Pulmonary artery endothelial cell (primary cell): ENCODE results near the gene CAMSAP3. TPM values are rescaled to one million over a fixed set of nuclear protein-coding genes. Genes with fewer than 3 reads are reported as not detected.
"Not testable (repeated sequence)": the region's sequence is repeated elsewhere in the genome, so short reads cannot be mapped to it uniquely, and the experiment has no call there.

ENCODE experiments used
- DNase-seq: peaks from one replicate; pipeline ENCODE4 v3.0.0-alpha.2; 2011; ENCODE audit warnings: low read depth, low spot score
- total RNA-seq: library from RNA; depleted of rRNA; stranded (reverse); fragments of >200 nt; gene quantifications from 2 replicates; pipeline ENCODE4 v1.2.3, GENCODE V29; 2014

CAMSAP3 gene
- total RNA-seq, 1 donor from 2014 or later, result 0.13 TPM

DNA sequence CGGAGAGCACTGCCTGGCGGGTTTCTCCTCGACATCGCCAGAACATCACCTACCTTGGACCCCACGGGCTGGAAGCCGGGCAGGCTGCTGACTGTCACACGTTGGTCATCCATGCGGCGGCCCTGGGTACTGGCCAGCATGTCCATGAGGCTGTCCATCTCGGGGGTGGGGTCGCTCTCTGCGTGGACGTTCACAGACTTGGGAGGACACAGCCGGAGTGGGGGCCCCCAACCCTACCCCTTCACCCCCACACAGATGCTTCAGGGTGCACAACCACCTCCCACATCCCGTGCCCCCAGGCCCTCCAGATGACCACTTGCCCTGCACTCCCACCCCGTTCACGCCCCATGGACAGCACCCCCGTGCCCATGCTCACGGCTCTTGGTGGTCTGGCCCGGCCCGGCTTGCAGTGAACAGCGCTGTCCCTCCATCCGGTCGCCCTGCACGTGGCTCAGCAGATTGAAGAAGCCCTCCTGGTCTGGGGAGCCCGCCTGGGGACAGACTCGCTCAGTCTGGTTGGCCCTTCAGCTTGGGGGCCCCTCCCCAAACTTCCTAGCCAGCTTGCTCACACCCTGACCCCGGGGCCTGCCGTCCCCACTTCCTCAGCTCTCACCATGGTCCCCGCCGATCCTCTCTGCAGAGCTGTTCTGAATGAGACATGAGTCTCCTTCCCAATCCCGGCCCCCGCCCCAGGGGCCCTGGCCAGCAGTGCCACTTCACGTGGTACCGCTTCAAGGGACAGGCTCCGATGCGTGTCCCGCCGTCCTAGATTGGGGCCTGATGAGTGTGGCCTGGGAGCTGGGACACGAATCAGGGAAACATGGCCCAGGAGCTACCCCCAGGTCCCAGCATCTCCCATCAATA, 36.9 kb downstream of the CAMSAP3 start:
- DNase-seq, result no peak

DNA sequence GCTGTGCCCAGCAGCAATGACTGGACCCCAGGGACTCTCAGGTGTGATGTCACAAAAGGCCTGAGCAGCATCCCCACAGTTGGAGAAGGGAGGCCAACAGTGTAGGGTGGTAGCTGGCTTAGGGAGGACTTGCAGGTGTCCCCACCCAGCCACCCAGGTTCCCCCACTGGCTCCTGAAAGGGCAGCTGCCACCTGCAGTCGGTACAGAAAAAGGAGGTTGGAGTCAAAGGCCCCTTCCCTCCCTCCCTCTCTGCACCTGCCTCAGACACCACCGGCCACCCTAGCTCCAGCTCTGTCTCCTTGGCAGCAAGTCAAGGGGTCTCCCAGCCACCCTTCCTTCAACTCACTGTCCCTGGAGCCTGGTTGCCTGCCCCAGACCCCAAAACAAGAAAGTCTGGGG, 38.0 kb downstream of the CAMSAP3 start, which contains the start of gene PCP2:
PCP2 (minus strand) TSS at position 22 of the 400 bp plus-strand sequence. CDS start 262 bp downstream, outside the sequence.
- no peak for DNase-seq

DNA sequence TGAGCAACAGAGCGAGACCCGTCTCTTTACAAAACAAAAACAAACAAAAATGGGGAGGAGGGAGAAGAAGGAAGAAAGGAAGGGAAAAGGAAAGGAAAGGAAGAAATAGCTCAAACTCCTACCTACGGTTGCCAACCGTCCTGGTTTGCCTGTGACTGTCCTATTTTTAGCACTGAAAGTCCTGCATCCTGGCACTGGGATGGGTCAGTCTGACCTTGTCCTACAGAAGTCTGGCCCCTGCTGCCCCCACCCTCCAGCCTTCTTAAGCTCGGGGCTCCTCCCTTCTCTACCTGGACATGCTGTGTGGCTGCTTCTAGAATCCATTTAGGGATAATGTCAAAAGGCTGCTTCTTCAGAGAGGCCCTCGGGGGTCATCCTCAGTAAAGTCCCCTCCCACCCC, 40.0 kb downstream of the CAMSAP3 start:
- DNase-seq, result no peak

DNA sequence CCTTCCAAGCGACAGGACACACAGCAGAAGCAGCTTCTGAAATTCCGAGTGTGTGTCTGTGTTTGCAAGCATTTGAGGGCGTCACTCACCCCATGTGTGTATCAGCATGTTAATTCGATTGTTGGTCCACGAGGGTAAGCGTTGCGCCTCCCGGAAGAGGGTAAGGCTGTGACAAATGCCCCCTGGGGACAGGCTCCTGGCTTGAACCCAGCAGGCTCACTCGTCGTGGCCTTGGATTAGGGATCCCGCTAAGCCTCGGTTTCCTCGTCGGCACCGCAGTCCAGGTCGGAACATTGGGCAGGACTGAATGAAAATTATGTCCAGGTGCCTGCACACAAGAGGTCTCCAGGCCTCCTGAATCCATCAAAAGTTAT, 40.6 kb downstream of the CAMSAP3 start:
- DNase-seq, result no peak

DNA sequence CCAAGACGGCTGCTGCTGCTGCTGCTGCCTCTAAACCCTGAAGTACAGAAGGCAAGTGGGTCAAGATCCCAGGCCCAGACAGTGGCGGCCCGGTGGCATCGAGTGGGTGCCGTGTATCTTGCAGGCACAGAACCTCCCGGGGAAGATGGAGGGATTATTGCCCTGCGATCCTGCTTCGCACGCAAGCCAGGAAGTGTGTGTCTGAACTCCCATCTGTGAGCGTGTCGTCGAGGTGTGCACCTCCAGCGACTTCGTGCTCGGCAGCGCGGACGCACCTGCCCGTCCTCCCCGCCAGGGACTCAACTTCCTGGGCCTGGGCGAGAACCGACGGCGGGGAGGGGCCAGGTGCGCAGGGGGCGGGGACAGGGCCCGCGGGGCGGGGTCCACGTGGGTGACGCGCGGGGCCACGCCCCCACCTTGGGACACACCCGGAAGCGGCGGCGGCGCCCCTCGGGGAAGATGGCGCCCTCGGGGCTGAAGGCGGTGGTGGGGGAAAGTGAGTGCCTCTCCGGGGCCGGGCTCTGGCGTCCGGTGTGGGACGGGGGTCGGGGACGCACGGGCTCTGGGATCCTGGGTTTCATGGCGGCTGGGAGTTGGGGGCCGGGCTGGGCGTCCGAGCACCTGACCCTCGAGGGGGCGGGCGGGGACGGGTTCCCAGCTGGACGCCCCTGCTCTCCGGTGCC, 41.2 kb downstream of the CAMSAP3 start, which contains the start of gene STXBP2:
STXBP2 (plus strand) TSS at position 420 of the 683 bp plus-strand sequence; CDS start at position 460, 40 bp downstream.
- no peak for DNase-seq

DNA sequence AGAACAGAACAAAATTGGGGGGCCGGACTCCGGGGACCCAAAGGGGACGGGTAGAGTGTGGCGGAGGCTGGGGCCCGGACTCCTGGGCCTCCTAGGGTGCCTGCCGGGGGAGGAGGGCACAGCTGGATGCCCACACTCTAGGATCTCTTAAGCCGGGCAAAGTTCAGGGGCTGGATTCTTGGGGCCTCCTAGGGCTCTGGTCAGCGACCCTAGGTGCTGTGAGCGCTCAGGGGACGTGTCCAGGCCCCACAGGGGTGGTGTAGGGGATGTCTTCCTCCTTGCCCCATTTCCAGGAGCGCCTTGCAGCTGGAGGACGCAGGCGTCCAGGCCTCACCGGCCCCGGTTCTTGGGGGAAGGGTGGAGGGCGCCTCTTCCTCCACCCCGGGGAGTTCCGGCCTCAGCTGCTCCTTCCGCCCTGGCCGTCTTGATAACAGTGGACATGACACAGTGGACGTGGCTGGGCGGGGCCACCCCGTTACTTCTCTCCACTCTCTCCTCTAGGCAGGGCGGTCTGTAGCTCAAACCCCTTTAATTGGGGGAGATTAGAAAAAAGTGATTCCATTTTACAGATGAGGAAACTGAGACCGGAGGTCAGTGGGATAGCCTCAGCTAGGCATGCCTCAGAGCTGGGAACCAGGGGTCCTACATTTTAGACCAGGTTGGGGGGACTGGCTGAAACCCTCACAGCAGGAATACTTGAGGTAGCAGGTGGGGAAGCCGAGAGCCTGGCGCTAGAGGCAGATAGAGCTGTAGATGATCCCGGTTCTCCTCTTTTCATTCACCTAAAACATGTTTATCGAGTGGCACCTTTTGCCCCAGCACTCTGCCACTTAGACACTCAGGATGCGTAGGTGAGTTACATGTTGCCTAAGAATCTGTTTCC, 42.0 kb downstream of the CAMSAP3 start:
- DNase-seq, result no peak

DNA sequence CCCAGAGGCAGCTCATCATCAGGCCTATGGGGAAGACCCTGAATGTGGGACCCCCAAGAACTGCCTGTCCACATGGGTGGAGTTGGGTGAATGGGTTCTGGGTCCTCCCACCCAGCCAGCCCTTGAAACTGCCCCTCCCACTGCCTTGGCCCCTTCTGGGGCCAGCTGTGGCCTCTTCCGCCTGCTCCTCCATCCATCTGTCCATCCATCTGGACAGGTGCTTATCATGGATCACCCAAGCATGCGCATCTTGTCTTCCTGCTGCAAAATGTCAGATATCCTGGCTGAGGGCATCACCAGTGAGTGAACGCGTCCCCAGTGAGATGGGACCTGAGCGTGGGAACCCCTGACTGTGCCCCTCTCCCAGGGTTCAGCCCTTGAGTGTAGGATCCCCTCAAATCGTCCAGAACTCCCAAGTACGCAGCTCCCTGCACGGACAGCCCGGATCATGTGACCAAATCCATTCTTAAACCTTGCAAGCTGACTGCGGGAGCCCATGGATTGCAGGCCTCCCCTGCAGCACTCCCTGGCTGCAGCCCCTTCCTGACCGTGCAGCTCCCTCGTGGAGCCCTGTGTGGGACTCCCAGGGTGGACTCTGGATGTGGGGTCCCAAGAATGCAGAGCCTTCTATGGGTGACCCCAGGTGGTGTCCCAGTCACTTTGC, 43.3 kb downstream of the CAMSAP3 start:
- no peak for DNase-seq

DNA sequence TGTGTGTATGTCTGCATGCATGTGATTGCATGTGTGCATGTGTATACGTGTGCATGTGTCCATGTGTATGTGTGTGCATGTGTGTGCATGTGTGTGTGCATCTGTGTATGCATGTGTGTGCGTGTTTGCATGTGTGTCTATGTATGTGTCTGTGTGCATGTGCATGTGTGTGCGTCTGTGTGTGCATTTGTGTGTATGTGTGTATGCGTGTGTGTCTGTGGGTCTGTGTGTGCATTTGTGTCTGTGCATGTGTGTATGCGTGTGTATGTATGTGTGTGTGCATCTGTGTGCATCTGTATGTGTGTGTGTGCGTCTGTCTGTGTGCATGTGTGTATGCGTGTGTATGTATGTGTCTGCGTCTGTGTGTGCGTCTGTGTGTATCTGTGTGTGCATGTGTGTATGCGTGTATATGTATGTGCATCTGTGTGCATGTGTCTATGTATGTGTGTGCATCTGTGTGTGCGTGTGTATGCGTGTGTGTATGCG, 44.2 kb downstream of the CAMSAP3 start:
- DNase-seq, result no peak

DNA sequence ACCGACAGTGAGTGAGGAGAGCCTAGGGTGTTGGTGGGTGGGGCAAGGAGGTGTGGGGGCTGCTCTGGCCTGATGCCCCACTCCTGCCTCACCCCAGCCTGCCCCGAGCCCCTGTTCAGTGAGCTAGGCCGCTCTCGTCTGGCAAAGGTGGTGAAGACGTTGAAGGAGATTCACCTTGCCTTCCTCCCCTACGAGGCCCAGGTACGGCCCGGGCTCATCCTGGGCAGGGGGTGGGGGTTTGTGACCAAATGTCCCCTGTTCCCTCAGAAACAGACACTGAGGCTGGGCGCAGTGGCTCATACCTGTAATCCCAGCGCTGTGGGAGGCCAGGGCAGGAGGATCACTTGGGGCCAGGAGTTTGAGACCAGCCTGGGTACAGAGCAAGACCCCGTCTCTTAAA, 45.1 kb downstream of the CAMSAP3 start:
- DNase-seq, result no peak

DNA sequence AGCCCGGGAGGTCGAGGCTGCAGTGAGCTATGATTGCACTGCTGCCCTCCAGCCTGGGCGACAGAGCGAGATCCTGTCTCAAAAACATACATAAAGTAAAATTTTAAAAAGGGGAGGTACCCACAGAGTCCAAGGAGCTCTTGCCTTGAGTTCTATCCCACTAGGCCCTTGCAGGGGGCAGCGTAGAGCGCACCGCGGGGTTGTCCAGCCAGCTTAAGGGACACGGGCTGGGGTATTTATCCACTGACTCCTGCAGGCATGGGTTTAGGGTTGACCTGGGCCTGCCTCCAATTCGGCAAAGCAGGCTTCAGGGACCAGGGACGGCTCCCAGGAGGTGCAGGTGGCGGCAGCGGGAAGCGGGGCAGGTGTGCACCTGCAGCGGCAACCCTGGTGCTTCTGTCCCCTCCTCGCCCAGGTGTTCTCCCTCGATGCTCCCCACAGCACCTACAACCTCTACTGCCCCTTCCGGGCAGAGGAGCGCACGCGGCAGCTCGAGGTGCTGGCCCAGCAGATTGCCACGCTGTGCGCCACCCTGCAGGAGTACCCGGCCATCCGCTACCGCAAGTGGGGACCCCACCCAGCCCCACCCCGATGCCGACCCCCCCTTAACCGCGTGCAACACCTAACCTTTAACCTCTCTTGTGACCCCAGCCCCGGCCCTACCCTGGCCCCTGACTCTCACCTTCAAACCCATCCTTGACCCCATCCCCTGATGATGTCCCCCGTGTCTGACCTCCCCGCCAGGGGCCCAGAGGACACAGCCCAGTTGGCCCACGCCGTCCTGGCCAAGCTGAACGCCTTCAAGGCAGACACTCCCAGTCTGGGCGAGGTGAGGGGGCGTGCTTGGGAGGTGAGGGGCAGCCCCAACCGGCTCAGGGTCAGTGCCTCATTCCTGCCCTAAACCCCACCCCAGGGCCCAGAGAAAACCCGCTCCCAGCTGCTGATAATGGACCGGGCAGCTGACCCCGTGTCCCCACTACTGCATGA, 45.9 kb downstream of the CAMSAP3 start:
- no peak for DNase-seq

DNA sequence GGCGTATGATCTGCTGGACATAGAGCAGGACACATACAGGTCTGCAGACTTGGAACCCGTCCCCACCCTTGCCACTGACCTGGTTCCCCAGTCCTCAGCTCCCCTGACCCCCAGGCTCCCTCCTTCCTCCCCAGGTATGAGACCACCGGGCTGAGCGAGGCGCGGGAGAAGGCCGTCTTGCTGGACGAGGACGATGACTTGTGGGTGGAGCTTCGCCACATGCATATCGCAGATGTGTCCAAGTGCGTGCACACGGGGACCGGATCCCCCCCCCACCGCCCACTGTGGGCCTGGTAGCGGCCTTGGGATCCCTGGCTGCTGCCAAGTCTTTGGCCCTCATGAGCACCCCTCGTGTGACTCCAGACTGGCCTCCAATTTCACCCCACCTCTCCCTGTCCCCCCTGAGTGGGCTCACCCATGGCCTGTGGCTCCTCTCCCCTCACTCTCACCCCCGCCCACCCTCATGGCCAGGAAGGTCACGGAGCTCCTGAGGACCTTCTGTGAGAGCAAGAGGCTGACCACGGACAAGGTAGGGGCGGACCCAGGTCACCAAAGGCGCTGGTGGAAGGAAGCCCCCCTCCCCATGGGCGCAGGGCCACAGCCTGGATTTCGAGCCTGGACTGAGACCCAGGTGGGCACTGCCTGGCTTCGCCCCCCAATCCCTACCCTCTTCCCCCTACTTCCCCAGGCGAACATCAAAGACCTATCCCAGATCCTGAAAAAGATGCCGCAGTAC, 46.8 kb downstream of the CAMSAP3 start:
- no peak for DNase-seq

DNA sequence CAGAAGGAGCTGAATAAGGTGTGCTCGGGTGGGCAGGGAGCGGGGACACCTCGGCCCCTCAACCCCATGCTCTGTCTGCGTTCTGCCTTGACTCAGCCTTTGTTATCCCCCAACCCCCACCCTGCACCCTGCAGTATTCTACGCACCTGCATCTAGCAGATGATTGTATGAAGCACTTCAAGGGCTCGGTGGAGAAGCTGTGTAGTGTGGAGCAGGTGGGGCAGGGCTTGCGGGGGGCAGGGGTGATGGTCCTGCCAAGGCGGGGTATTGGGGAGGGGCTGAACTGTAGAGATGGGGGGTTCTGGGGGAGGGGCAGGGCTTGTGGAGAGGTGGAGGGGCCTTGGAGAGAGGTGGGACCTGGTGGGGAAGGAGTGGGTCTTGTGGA, 47.4 kb downstream of the CAMSAP3 start:
- DNase-seq, result no peak

DNA sequence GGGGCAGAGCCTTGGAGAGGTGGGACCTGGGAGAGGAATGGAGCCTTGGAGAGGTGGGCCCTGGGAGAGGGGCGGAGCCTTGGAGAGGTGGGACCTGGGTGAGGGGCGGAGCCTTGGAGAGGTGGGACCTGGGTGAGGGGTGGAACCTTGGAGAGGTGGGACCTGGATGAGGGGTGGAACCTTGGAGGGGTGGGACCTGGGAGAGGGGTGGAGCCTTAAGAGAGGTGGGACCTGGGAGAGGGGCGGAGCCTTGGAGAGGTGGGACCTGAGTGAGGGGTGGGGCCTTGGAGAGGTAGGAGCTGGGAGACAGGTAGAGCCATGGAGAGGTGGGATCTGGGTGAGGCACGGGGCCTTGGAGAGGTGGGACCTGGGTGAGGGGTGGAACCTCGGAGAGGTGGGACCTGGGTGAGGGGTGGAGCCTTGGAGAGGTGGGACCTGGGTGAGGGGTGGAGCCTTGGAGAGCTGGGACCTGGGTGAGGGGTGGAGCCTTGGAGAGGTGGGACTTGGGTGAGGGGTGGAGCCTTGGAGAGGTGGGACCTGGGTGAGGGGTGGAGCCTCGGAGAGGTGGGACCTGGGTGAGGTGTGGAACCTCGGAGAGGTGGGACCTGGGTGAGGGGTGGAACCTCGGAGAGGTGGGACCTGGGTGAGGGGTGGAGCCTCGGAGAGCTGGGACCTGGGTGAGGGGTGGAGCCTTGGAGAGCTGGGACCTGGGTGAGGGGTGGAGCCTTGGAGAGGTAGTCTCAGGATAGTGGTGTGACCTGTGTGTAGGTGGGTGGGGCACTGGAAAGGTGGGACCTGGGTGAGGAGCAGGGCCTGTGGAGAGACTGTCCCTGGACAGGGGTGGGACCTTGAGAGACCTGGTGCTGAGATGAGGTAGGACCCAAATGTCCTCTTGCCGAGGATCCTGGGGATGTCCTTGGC, 48.2 kb downstream of the CAMSAP3 start:
- DNase-seq, result not testable (repeated sequence)

DNA sequence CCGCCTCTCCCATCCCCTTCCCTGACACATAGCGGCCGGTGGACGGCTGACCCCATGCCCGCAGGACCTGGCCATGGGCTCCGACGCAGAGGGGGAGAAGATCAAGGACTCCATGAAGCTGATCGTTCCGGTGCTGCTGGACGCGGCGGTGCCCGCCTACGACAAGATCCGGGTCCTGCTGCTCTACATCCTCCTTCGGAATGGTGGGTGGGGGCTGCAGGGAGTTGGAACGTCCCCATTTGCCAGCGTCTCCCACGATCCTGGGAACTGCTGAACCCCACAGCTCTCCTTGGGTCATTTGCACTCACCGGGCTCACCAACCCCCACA, 48.9 kb downstream of the CAMSAP3 start:
- DNase-seq, result no peak

DNA sequence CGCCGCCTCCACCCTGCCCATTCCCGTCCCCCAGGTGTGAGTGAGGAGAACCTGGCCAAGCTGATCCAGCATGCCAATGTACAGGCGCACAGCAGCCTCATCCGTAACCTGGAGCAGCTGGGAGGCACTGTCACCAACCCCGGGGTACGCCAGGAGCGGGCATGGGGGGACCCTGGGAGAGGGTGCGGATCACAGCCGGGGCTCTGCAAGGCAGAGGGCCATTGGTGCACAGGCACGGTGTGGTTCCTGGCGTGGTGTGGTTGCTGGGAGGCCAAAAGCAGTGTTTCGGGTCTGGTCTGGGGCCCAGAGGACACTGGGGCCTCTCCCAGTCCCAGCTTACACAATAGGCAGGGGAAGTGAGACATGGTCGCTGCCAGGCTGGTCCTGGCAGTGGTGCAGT, 49.5 kb downstream of the CAMSAP3 start:
- no peak for DNase-seq

DNA sequence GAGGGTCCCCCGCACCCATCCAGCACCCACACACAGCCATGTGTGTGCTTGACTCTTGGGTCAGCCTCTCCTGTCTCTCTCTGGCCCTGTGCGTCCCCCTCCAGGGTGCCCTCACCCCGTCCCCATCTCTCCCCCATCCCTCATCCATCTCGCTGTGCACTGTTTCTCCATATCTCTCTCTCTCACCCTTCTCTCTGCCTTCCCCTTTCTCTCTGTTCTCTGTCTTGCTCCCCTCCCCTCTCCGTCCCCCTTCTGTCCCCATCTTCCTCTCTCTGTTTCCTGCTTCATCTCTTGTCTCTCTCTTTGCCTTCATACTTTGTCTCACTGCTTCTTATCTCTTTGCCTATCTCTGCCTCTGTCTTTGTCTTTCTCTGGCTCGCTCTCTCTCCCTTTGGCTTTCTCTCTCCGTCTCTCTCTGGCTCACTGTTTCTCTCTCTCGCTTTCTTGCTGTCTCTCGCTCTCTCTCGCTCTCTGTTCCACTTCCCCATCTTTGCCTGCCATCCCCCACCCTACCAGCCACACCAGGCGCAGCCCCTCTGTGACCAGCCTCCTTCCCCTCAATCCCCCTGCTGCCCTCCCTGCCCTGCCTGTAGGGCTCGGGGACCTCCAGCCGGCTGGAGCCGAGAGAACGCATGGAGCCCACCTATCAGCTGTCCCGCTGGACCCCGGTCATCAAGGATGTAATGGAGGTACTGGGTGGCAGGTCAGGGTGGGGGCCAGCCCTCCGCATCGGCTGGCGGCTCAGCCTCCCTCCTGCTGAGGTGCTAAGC, 50.2 kb downstream of the CAMSAP3 start:
- DNase-seq, result no peak

DNA sequence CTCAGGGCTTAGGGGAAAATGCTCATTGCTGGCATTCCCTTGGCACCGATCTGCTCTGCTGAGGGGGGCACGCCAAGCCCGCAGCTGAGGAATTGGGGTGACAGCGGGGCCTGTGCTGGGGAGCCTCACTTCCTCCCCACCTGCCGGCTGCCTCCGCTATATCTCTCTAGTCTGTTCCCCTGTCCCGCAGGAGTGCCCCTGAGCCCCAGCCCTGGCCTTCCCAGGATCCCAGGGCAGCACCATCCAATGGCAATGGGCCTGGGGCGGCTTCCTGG, 50.7 kb downstream of the CAMSAP3 start:
- no peak for DNase-seq

DNA sequence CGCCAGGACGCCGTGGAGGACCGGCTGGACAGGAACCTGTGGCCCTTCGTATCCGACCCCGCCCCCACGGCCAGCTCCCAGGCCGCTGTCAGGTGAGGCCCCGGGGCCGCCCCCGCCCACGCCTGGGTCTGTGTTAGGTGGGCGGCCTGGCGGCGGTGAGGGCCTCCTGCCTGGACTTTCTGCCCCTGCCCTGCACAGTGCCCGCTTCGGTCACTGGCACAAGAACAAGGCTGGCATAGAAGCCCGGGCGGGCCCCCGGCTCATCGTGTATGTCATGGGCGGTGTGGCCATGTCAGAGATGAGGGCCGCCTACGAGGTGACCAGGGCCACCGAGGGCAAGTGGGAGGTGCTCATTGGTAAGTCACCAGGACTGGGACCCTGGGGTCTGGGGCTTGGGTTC, 51.5 kb downstream of the CAMSAP3 start:
- DNase-seq, result no peak
